GM12878 (cell line): ENCODE measurements around the gene WSCD2.

Source experiments
- ELK1 ChIP-seq: IDR thresholded peaks from 2 replicates; pipeline ENCODE4 v1.6.1; 2012; ENCODE audit warnings: low read depth, low read length, improper control_type of control experiment
- IRF3 ChIP-seq: fragments of 450-650 bp; IDR thresholded peaks from 2 replicates; pipeline ENCODE4 v1.6.1; 2014; ENCODE audit warnings: mild to moderate bottlenecking
- NFIC ChIP-seq: IDR thresholded peaks from 2 replicates; pipeline ENCODE4 v1.6.1; 2012; ENCODE audit warnings: low read depth, mild to moderate bottlenecking, inconsistent platforms, low read length, moderate library complexity
- NFYA ChIP-seq: IDR thresholded peaks from 2 replicates; pipeline ENCODE4 v1.6.1; 2011; ENCODE audit warnings: low read depth, mild to moderate bottlenecking, low read length, improper control_type of control experiment, borderline replicate concordance
- REST ChIP-seq: IDR thresholded peaks from 2 replicates; pipeline ENCODE4 v1.6.1; 2012; ENCODE audit warnings: mild to moderate bottlenecking, low read depth, low read length
- ZNF207 ChIP-seq: fragments of 450-650 bp; IDR thresholded peaks from 2 replicates; pipeline ENCODE4 v1.6.1; 2014; ENCODE audit warnings: antibody characterized with exemption, mild to moderate bottlenecking, borderline replicate concordance

GRCh38 chr12:108207791-108208730 lies 79.0 kb downstream of the WSCD2 start:
- no peak for TF ChIP-seq ZNF207
- no peak for TF ChIP-seq NFIC
- TF ChIP-seq NFYA, result no peak
- TF ChIP-seq REST, result no peak
- no peak for TF ChIP-seq IRF3
- TF ChIP-seq ELK1, result no peak
